ENCODE results near the gene RSAD1. TPM values are rescaled to one million over a fixed set of nuclear protein-coding genes. Genes with fewer than 3 reads are reported as not detected.

The RSAD1 gene
- total RNA-seq, 1 donor from 2014 or later: 53.4 TPM

GRCh38 chr17:50495217-50495823, 16.7 kb downstream of the RSAD1 start:
- peaks cover 2% of the 10 kb centered on the region for H3K27me3 Mint-ChIP-seq (ENCODE audit: insufficient read depth)
- no peaks in the 10 kb centered on the region for H3K9me3 Mint-ChIP-seq
- no peak overlapping the region for H3K27ac Mint-ChIP-seq
- intact Hi-C loops (cut with micrococcal nuclease): no loop called here
- H3K4me3 Mint-ChIP-seq: no peak overlapping the region
- no peak for DNase-seq (ENCODE audit: low spot score)
- H3K36me3 Mint-ChIP-seq (ENCODE audit: low read depth): no peaks in the 10 kb centered on the region
- H3K4me1 Mint-ChIP-seq (ENCODE audit: low read depth): no peaks in the 10 kb centered on the region

- DNase-seq (ENCODE audit: low spot score): no peak
- Mint-ChIP-seq H3K4me1 (ENCODE audit: low read depth) (no peaks in the 10 kb centered on the region), H3K36me3 (ENCODE audit: low read depth) (no peaks in the 10 kb centered on the region), H3K27ac (no peak overlapping the region), H3K4me3 (no peak overlapping the region), H3K9me3 (no peaks in the 10 kb centered on the region), H3K27me3 (ENCODE audit: insufficient read depth) (peaks cover 2% of the 10 kb centered on the region)
- intact Hi-C loops (cut with micrococcal nuclease): no loop called here
Measured at GRCh38 chr17:50495918-50496317, 17.3 kb downstream of the RSAD1 start.

GRCh38 chr17:50498021-50498874, 19.6 kb downstream of the RSAD1 start:
- peaks cover under 1% of the 10 kb centered on the region for H3K4me1 Mint-ChIP-seq (ENCODE audit: low read depth)
- no peaks in the 10 kb centered on the region for H3K36me3 Mint-ChIP-seq (ENCODE audit: low read depth)
- H3K27me3 Mint-ChIP-seq (ENCODE audit: insufficient read depth): peaks cover 2% of the 10 kb centered on the region
- DNase-seq (ENCODE audit: low spot score): no peak
- intact Hi-C loops (cut with micrococcal nuclease): no loop called here
- H3K9me3 Mint-ChIP-seq: no peaks in the 10 kb centered on the region
- H3K27ac Mint-ChIP-seq: no peak overlapping the region
- no peak overlapping the region for H3K4me3 Mint-ChIP-seq

GRCh38 chr17:50499270-50499669, 20.6 kb downstream of the RSAD1 start:
- no peaks in the 10 kb centered on the region for H3K36me3 Mint-ChIP-seq (ENCODE audit: low read depth)
- peaks cover 2% of the 10 kb centered on the region for H3K27me3 Mint-ChIP-seq (ENCODE audit: insufficient read depth)
- no peak overlapping the region for H3K27ac Mint-ChIP-seq
- peaks cover 10% of the 10 kb centered on the region for H3K4me1 Mint-ChIP-seq (ENCODE audit: low read depth)
- H3K4me3 Mint-ChIP-seq: no peak overlapping the region
- H3K9me3 Mint-ChIP-seq: no peaks in the 10 kb centered on the region
- intact Hi-C loops (cut with micrococcal nuclease): no loop called here
- no peak for DNase-seq (ENCODE audit: low spot score)

- Mint-ChIP-seq H3K9me3 (no peaks in the 10 kb centered on the region), H3K36me3 (ENCODE audit: low read depth) (no peaks in the 10 kb centered on the region), H3K4me3 (no peak overlapping the region), H3K4me1 (ENCODE audit: low read depth) (peaks cover 14% of the 10 kb centered on the region), H3K27ac (no peak overlapping the region), H3K27me3 (ENCODE audit: insufficient read depth) (peaks cover 2% of the 10 kb centered on the region)
- intact Hi-C loops (cut with micrococcal nuclease): no loop called here
- DNase-seq (ENCODE audit: low spot score): no peak
Measured at GRCh38 chr17:50499721-50500120, 21.1 kb downstream of the RSAD1 start.

GRCh38 chr17:50501054-50501453, 22.4 kb downstream of the RSAD1 start:
- no peaks in the 10 kb centered on the region for H3K9me3 Mint-ChIP-seq
- peaks cover 3% of the 10 kb centered on the region for H3K27me3 Mint-ChIP-seq (ENCODE audit: insufficient read depth)
- intact Hi-C loops (cut with micrococcal nuclease): loop anchor here (1.0 kb wide), 1 partner anchor 19 kb away; no protein-coding TSS in a partner anchor
- H3K36me3 Mint-ChIP-seq (ENCODE audit: low read depth): no peaks in the 10 kb centered on the region
- no peak for DNase-seq (ENCODE audit: low spot score)
- no peak overlapping the region for H3K27ac Mint-ChIP-seq
- peaks cover 20% of the 10 kb centered on the region for H3K4me1 Mint-ChIP-seq (ENCODE audit: low read depth)
- no peak overlapping the region for H3K4me3 Mint-ChIP-seq

GRCh38 chr17:50502301-50502990, 23.8 kb downstream of the RSAD1 start:
- Mint-ChIP-seq H3K27ac (peak overlapping the region; percentile 2), H3K27me3 (ENCODE audit: insufficient read depth) (peaks cover 3% of the 10 kb centered on the region), H3K4me1 (ENCODE audit: low read depth) (peaks cover 20% of the 10 kb centered on the region), H3K4me3 (no peak overlapping the region), H3K9me3 (no peaks in the 10 kb centered on the region), H3K36me3 (ENCODE audit: low read depth) (no peaks in the 10 kb centered on the region)
- DNase-seq (ENCODE audit: low spot score): no peak
- intact Hi-C loops (cut with micrococcal nuclease): no loop called here

- DNase-seq (ENCODE audit: low spot score): no peak
- peaks cover 3% of the 10 kb centered on the region for H3K36me3 Mint-ChIP-seq (ENCODE audit: low read depth)
- intact Hi-C loops (cut with micrococcal nuclease): loop anchor here (5.0 kb wide), 1 partner anchor 57 kb away; the partner anchor contains the start of gene CACNA1G
- peaks cover 44% of the 10 kb centered on the region for H3K4me1 Mint-ChIP-seq (ENCODE audit: low read depth)
- no peak overlapping the region for H3K4me3 Mint-ChIP-seq
- no peaks in the 10 kb centered on the region for H3K9me3 Mint-ChIP-seq
- no peak overlapping the region for H3K27ac Mint-ChIP-seq
- peaks cover 5% of the 10 kb centered on the region for H3K27me3 Mint-ChIP-seq (ENCODE audit: insufficient read depth)
Measured at GRCh38 chr17:50505591-50506130, 27.0 kb downstream of the RSAD1 start.

- peaks cover 3% of the 10 kb centered on the region for H3K36me3 Mint-ChIP-seq (ENCODE audit: low read depth)
- intact Hi-C loops (cut with micrococcal nuclease): loop anchor here (5.0 kb wide), 1 partner anchor 56 kb away; the partner anchor contains the start of gene CACNA1G
- peak overlapping the region; percentile 31 for H3K4me3 Mint-ChIP-seq
- peaks cover 51% of the 10 kb centered on the region for H3K4me1 Mint-ChIP-seq (ENCODE audit: low read depth)
- peaks cover 5% of the 10 kb centered on the region for H3K27me3 Mint-ChIP-seq (ENCODE audit: insufficient read depth)
- no peaks in the 10 kb centered on the region for H3K9me3 Mint-ChIP-seq
- no peak overlapping the region for H3K27ac Mint-ChIP-seq
- DNase-seq (ENCODE audit: low spot score): no peak
Measured at GRCh38 chr17:50506298-50506697, 27.6 kb downstream of the RSAD1 start.

GRCh38 chr17:50507871-50508572, 29.4 kb downstream of the RSAD1 start, which contains the start of gene MYCBPAP:
Gene MYCBPAP (plus strand): TSS chr17:50508439. CDS start chr17:50508675, 236 bp downstream.
- Mint-ChIP-seq H3K4me3 (peak within 1 kb of the TSS; percentile 91), H3K27ac (peak within 1 kb of the TSS; percentile 91), H3K27me3 (ENCODE audit: insufficient read depth) (peaks cover 5% of the 10 kb centered on the region), H3K36me3 (ENCODE audit: low read depth) (peaks cover 3% of the 10 kb centered on the region), H3K4me1 (ENCODE audit: low read depth) (peaks cover 62% of the 10 kb centered on the region), H3K9me3 (no peaks in the 10 kb centered on the region)
- intact Hi-C loops (cut with micrococcal nuclease): loop anchor here (1.0 to 5.0 kb wide), 3 partner anchors 29 to 54 kb away; partner anchors contain the start of genes CACNA1G, RSAD1 and SPATA20
- DNase-seq (ENCODE audit: low spot score): peak; percentile 82

- DNase-seq (ENCODE audit: low spot score): no peak
- peaks cover 56% of the 10 kb centered on the region for H3K4me1 Mint-ChIP-seq (ENCODE audit: low read depth)
- intact Hi-C loops (cut with micrococcal nuclease): loop anchor here (1.0 to 5.0 kb wide), 3 partner anchors 30 to 53 kb away; partner anchors contain the start of genes CACNA1G, RSAD1 and SPATA20
Measured at GRCh38 chr17:50508573-50509460, 30.2 kb downstream of the RSAD1 start.

More at GRCh38 chr17:50508573-50509460, 30.2 kb downstream of the RSAD1 start:
- Mint-ChIP-seq H3K27me3 (ENCODE audit: insufficient read depth) (peaks cover 5% of the 10 kb centered on the region), H3K9me3 (no peaks in the 10 kb centered on the region), H3K27ac (peak overlapping the region; percentile 90), H3K4me3 (peak overlapping the region; percentile 91), H3K36me3 (ENCODE audit: low read depth) (peaks cover 3% of the 10 kb centered on the region)
